Fibroblast of mammary gland (primary cell): Measurements from ENCODE around the gene FAM120C.

ENCODE experiments used
- DNase-seq: peaks from one replicate; pipeline ENCODE4 v3.0.0-alpha.2; 2010; ENCODE audit warnings: low read depth
- H3K4me3 ChIP-seq: 2 replicates; pipeline ENCODE4 v1.5.1; 2011; ENCODE audit warnings: low read depth, mild to moderate bottlenecking, low read length, moderate library complexity; ENCODE audit not compliant: control insufficient read depth
- TF ChIP-seq, protein P1 (sequence below): conservative IDR thresholded peaks from 2 replicates; pipeline ENCODE4 v1.5.1; 2011; ENCODE audit warnings: low read depth, low read length, inconsistent platforms; ENCODE audit not compliant: control insufficient read depth, insufficient read depth

FAM120C gene

DNA sequence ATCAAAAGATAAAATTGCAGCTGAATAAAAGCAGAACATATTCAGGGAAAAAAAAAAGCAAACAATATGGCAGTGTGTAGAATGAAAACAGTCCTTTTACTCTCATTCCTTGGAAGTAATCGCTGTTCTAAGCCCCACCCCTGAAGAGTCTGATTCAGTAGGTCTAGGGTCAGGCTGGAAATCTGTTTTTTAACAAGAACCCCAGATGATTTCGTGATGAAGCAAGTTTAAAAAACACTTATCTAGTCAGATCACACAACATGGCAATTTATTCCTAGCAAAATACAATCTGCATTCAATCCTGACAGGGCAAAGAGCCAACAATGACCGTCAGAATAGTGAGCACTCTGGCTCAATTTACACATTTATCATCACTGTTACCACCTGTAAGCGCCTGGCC lies 16.1 kb downstream of the FAM120C start:
- DNase-seq = peak; percentile 62
- TF ChIP-seq, protein P1, sequence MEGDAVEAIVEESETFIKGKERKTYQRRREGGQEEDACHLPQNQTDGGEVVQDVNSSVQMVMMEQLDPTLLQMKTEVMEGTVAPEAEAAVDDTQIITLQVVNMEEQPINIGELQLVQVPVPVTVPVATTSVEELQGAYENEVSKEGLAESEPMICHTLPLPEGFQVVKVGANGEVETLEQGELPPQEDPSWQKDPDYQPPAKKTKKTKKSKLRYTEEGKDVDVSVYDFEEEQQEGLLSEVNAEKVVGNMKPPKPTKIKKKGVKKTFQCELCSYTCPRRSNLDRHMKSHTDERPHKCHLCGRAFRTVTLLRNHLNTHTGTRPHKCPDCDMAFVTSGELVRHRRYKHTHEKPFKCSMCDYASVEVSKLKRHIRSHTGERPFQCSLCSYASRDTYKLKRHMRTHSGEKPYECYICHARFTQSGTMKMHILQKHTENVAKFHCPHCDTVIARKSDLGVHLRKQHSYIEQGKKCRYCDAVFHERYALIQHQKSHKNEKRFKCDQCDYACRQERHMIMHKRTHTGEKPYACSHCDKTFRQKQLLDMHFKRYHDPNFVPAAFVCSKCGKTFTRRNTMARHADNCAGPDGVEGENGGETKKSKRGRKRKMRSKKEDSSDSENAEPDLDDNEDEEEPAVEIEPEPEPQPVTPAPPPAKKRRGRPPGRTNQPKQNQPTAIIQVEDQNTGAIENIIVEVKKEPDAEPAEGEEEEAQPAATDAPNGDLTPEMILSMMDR = no peak
- no peak overlapping the region for H3K4me3 ChIP-seq

DNA sequence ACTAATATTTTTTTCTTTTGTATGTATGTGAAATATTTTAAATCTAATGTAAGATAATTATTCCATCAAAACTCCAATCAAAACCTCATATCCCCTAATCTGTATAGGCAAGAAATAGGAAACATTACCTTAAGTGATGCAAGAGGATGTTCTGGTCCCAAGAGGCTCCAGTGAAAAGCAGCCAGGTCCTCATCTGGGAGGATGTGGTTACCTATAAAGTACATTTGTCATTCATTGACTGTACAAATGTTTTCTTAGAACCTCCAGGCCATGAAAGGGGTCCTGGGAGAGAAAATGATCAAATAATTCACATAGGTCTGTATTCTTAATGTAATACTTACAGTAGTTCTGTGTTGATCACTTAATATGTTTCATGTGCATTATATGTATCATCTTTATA lies 25.5 kb downstream of the FAM120C start:
- no peak overlapping the region for H3K4me3 ChIP-seq
- DNase-seq = peak; percentile 15
- TF ChIP-seq, protein P1 = no peak

DNA sequence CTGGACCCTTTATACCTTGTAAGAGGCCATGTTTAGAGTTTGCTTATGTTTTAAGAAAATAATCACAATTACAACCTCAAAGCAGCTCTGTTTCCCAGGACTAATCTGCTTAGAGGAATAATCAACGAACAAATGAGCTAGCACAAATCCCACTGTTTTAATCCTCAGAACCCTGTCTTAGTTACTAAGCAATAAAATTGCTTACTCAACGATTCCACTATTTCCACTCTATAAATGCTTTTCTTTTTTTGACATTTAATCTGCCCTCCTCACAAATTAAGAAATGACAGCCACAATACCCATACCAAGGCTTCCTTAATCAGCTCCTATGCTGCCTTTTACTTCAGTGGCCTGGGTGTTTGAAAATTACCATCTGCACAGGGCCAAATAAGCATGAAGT lies 48.8 kb downstream of the FAM120C start:
- TF ChIP-seq, protein P1 = no peak
- H3K4me3 ChIP-seq = no peak overlapping the region
- DNase-seq = no peak

DNA sequence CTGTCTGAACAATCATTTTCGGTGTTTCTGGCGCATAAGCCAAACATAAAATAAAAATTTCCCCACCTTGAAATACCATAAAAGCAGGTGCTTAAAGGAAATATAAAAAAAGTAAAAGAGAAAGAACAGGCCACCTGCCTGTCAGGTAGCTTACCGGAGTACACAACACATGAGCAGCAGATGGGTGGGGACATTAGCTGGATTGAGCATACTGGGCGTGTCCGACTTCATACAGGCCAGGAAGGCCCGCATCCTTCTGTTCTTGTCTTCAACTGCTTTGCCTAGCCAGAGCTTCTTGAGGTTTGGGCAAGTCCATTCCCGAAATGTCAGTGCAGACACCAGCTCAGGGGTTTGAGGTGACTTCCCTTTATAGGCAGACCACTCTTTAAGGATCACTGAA lies 66.7 kb downstream of the FAM120C start:
- no peak overlapping the region for H3K4me3 ChIP-seq
- TF ChIP-seq, protein P1 = no peak
- DNase-seq = no peak

DNA sequence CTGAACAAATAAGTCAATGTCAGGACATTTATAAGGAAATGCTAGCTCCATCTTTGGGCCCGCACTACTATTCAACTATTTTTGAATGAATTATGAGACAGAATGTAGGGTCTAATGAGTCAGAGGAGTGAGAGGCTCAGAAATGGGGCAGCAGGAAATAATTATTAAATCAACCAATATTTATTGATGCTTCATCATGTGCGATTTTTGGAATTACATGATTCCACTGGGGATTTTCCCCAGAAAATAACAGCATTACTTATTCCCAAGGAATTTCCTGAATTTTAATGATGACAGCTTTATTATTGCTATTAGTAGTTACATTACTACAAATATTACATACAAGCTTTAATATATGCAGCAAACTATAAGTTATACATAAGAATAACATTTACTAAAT lies 89.5 kb downstream of the FAM120C start:
- H3K4me3 ChIP-seq = no peak overlapping the region
- peak; percentile 23 for DNase-seq
- TF ChIP-seq, protein P1 = no peak

DNA sequence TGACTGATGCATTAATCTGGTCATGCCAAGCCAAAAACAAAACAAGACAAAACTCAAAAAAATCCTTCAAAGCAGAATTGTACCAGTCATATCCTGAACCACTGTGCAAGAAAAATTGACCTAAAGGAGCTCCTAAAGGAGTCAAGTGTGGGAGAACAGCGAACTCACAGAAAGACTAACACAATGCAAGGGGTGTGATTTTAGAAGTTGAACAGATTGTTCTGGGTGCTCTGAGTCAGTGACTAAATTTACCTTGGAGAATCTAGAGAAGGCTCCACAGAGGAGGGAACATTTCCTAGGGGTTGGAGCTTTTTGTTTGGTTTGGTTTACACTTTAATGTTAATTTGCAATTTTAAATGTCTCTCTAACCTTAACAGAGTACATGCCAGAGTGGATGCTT lies 89.9 kb downstream of the FAM120C start:
- DNase-seq = peak; percentile 43
- no peak overlapping the region for H3K4me3 ChIP-seq
- TF ChIP-seq, protein P1 = no peak

DNA sequence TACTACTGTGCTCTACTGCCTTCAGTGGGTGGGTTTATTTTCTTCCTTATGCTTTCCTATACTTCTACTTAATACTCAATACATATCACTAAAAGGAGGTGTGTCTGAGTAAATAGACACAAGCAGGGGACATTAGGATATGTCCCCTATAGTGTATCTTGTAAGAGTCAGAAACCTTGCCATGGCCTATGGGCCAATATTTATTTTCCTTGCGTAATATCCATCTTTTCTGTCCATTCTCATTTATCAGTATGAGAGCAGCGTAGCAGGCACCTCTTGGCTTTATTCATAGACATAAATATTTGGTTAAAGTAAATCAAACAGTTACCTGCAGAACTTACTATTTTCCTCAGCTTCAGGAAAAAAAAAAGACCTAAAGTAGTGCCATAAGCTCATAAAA lies 92.2 kb downstream of the FAM120C start:
- no peak overlapping the region for H3K4me3 ChIP-seq
- TF ChIP-seq, protein P1 = no peak
- DNase-seq = no peak
